GM18873 (cell line): Measurements from ENCODE around the gene KLF18.
"Not testable (repeated sequence)": the region's sequence is repeated elsewhere in the genome, so short reads cannot be mapped to it uniquely, and the experiment has no call there.

ENCODE experiments used
- ATAC-seq: cut with Tn5 transposase; IDR thresholded peaks from one replicate; pipeline ENCODE4 v1.9.1; 2021; ENCODE audit warnings: mild to moderate bottlenecking, moderate library complexity, moderate number of reproducible peaks; ENCODE audit not compliant: unreplicated experiment, low FRiP score

Gene KLF18

GRCh38 chr1:44141531-44141930 lies at the start of gene KLF18:
TSS of gene KLF18 (minus strand) at chr1:44141631. CDS start at chr1:44141631, 0 bp downstream.
- no peak for ATAC-seq

- ATAC-seq, result no peak
Observed at GRCh38 chr1:44174630-44175029, 33.2 kb upstream of the KLF18 start.

- ATAC-seq, result no peak
Observed at GRCh38 chr1:44170281-44170823, 28.9 kb upstream of the KLF18 start.

- ATAC-seq, result no peak
Observed at GRCh38 chr1:44168520-44169098, 27.2 kb upstream of the KLF18 start.

GRCh38 chr1:44161546-44161945 lies 20.1 kb upstream of the KLF18 start:
- no peak for ATAC-seq

- ATAC-seq, result no peak
Observed at GRCh38 chr1:44158871-44159270, 17.4 kb upstream of the KLF18 start.

- no peak for ATAC-seq
Observed at GRCh38 chr1:44157903-44158302, 16.5 kb upstream of the KLF18 start.

- ATAC-seq, result no peak
Observed at GRCh38 chr1:44154049-44154448, 12.6 kb upstream of the KLF18 start.

GRCh38 chr1:44152692-44153091 lies 11.3 kb upstream of the KLF18 start:
- ATAC-seq, result no peak

GRCh38 chr1:44151808-44152207 lies 10.4 kb upstream of the KLF18 start:
- no peak for ATAC-seq

GRCh38 chr1:44151332-44151731 lies 9.9 kb upstream of the KLF18 start:
- no peak for ATAC-seq

GRCh38 chr1:44147582-44147981 lies 6.2 kb upstream of the KLF18 start:
- no peak for ATAC-seq

GRCh38 chr1:44146536-44147361 lies 5.3 kb upstream of the KLF18 start:
- ATAC-seq, result no peak

GRCh38 chr1:44144962-44145756 lies 3.7 kb upstream of the KLF18 start:
- ATAC-seq, result no peak

- ATAC-seq, result not testable (repeated sequence)
Observed at GRCh38 chr1:44139565-44139964, 1.9 kb downstream of the KLF18 start.

- ATAC-seq, result no peak
Observed at GRCh38 chr1:44138239-44138638, 3.2 kb downstream of the KLF18 start.

GRCh38 chr1:44135886-44136285 lies 5.5 kb downstream of the KLF18 start:
- no peak for ATAC-seq

GRCh38 chr1:44134071-44134920 lies 7.1 kb downstream of the KLF18 start:
- ATAC-seq, result no peak

GRCh38 chr1:44131411-44131810 lies 10.0 kb downstream of the KLF18 start:
- no peak for ATAC-seq
